ENCODE measurements around the gene PPP1R14B.

PPP1R14B gene

DNA sequence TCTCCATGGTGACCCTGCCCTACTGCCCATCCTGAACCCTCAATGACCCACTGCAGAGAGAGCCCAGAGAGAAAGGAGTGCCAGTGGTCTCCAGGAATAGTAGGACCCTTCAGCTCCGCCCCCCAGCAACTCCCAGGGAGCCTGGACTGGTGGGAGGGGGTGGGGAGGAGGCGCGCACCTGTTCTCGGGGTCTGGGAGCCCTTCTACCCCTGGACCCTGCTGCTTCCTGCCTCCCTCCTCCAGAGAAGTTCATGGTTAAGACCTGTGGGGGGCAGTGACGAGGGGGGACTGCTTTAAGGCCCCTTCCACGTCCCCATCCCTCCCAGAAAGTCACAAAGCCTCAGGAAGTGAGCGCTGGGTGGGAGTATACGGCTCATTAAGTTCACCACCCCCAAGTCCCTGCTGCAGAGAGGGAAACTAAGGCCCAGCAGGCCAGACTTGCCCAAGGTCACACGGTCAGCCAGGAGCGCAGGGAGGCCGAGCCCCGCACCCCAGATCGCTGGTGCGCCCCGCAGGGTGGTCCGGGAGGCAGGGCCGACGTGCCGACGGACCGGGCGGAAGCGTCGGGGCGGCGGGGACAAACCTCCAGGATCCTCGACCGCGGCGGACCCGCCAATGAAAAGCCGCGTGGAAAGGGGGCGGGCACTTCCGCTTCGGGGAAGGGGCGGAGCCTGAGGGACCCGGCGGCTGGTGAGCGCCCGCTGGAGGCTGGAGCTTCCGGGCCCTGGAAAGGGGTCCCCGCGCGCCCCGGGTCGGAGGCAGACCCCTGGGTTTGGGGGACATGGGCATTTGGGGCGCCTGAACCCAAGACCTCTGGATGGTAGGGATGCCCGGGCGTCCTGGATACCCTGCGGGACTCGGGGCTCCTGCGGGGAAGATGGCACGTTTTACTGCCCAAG, 20.9 kb downstream of the PPP1R14B start, which contains the start of the genes NUDT22 and TRPT1:
Gene NUDT22 (plus strand): TSS at position 667 of the 899 bp plus-strand sequence. CDS start 379 bp downstream, outside the sequence.
Gene TRPT1 (minus strand): TSS at position 579 of the 899 bp plus-strand sequence. CDS start 326 bp downstream, at position 253.
- H3K27ac Mint-ChIP-seq: peak within 1 kb of the TSS; percentile 86
- H3K4me1 Mint-ChIP-seq (ENCODE audit: low read depth): peaks cover 21% of the 10 kb centered on the region
- no peaks in the 10 kb centered on the region for H3K36me3 Mint-ChIP-seq
- no peaks in the 10 kb centered on the region for H3K9me3 Mint-ChIP-seq (ENCODE audit: low read depth)
- H3K27me3 Mint-ChIP-seq: no peaks in the 10 kb centered on the region
- peak within 1 kb of the TSS; percentile 88 for H3K4me3 Mint-ChIP-seq

DNA sequence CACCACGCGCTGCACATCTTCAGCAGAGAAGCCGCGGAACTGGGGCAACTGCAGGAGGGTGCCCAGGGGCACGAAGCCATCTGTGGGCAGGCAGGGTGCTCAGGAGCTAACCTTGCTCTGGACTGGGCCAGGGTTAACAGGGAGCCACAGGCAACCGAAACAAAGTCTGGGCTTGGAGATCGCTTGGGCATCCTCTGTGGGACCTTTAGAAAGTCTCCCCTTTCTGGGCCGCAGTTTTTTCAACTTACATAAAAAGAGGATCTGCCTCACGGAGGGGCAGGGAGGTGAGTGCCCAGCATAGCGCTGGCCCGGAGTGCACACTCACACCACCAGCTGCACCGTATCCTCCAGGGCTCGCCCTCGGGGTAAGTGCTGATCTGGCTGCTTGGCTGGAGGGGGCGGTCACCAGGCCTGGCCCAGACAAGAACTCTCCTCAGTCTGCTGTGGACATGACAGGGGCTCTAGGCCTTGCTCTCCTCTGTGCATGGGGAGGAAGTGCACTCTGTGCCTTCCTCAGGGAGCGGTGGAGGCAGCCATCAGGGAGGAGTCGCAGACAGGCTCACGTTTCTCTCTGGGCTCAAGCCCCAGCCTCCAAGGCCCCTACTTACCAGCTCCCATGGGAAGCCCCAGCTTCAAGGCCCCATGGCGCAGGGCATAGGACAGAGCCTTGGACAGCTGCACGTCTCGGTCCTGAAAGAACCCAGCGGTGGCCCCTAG, 21.7 kb downstream of the PPP1R14B start:
- Mint-ChIP-seq H3K4me3 (peak overlapping the region; percentile 88), H3K27me3 (no peaks in the 10 kb centered on the region), H3K36me3 (no peaks in the 10 kb centered on the region), H3K9me3 (ENCODE audit: low read depth) (no peaks in the 10 kb centered on the region), H3K27ac (no peak overlapping the region), H3K4me1 (ENCODE audit: low read depth) (peaks cover 20% of the 10 kb centered on the region)

DNA sequence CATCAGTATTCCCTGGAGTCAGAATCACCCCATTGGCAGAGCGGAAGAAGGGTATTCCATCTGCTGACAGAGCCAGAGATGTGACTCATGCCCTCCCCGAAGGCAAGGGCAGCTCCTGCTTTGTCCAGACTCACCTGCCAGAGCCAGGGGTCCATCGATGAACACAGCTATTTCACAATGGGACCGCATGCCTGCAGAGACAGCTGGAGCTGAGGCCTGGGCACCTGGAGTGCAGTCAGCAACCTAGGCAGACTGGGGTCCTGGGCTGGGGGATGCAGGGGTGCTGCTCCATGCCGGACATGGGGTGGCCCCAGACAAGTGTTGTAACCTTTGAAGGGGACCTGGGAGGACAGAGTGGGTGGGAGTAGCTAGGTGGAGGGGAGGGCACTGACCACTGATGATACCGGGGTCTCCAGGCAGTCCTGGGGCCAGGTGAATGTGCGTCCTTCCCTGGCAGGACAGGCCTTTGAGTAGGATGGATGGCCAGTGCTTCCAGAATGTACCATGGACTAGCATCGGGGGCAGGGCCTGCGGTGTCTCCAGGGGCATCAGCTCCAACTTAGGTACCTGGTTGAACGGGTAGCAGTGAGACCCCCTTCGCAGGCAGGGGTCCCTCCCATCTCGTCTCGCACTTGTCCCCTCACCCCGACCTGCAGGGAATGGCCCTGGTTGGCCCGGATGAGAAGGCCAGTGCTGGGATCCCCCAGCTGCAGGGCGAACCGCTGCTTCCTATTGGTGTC, 22.4 kb downstream of the PPP1R14B start:
- Mint-ChIP-seq H3K9me3 (ENCODE audit: low read depth) (no peaks in the 10 kb centered on the region), H3K27me3 (no peaks in the 10 kb centered on the region), H3K36me3 (no peaks in the 10 kb centered on the region), H3K4me3 (peak overlapping the region; percentile 88), H3K4me1 (ENCODE audit: low read depth) (peaks cover 12% of the 10 kb centered on the region), H3K27ac (no peak overlapping the region)

DNA sequence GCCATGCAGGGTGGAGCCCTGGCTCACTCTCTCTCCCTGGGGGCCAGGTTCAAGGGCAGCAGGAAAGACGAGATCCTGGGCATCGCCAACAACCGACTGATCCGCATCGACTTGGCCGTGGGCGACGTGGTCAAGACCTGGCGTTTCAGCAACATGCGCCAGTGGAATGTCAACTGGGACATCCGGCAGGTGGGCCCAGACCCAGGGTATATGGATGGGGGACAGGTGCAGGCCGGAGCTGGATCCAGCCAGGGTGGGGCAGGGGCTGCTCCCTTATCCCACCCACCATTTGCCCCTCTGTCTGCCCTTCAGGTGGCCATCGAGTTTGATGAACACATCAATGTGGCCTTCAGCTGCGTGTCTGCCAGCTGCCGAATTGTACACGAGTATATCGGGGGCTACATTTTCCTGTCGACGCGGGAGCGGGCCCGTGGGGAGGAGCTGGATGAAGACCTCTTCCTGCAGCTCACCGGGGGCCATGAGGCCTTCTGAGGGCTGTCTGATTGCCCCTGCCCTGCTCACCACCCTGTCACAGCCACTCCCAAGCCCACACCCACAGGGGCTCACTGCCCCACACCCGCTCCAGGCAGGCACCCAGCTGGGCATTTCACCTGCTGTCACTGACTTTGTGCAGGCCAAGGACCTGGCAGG, 23.6 kb downstream of the PPP1R14B start:
- H3K36me3 Mint-ChIP-seq: no peaks in the 10 kb centered on the region
- H3K27me3 Mint-ChIP-seq: no peaks in the 10 kb centered on the region
- peaks cover 10% of the 10 kb centered on the region for H3K4me1 Mint-ChIP-seq (ENCODE audit: low read depth)
- H3K9me3 Mint-ChIP-seq (ENCODE audit: low read depth): no peaks in the 10 kb centered on the region
- H3K4me3 Mint-ChIP-seq: no peak overlapping the region
- H3K27ac Mint-ChIP-seq: no peak overlapping the region

DNA sequence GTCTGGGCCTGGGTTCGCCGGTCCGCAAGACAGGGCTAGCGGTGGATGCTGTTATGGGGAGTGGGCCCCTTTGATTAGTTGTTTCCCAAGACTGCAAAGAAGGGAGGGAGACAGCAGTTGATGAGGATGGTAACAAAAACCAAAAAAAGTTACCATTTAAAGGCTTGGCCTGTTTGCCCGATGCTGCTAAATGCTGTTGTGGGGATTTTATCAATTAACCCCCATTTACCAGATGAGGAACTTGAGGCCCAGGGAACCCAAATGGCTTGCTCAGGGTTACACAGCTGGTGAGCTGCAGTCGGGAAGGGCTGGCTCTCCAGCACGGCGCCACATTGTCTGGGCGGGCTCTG, 24.1 kb downstream of the PPP1R14B start:
- no peak overlapping the region for H3K4me3 Mint-ChIP-seq
- no peaks in the 10 kb centered on the region for H3K9me3 Mint-ChIP-seq (ENCODE audit: low read depth)
- H3K36me3 Mint-ChIP-seq: no peaks in the 10 kb centered on the region
- H3K27me3 Mint-ChIP-seq: no peaks in the 10 kb centered on the region
- peaks cover 9% of the 10 kb centered on the region for H3K4me1 Mint-ChIP-seq (ENCODE audit: low read depth)
- H3K27ac Mint-ChIP-seq: no peak overlapping the region

DNA sequence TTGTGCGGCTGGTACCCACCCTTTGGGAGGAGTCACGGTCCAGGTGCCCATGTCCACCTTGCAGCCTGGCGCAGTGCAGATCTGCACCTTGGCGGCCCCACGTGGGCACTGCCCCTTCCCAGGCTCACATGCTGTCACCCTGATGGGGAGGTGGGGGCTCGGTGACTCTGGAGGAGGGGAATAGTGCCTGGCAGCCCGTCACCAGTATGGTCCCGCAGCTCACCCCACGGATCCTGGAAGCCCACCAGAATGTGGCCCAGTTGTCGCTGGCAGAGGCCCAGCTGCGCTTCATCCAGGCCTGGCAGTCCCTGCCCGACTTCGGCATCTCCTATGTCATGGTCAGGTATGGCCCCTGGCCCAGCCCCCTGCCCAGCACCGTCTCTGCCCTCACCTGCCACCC, 25.9 kb downstream of the PPP1R14B start:
- H3K27ac Mint-ChIP-seq: no peak overlapping the region
- no peaks in the 10 kb centered on the region for H3K9me3 Mint-ChIP-seq (ENCODE audit: low read depth)
- peaks cover 6% of the 10 kb centered on the region for H3K4me1 Mint-ChIP-seq (ENCODE audit: low read depth)
- no peaks in the 10 kb centered on the region for H3K36me3 Mint-ChIP-seq
- H3K27me3 Mint-ChIP-seq: no peaks in the 10 kb centered on the region
- H3K4me3 Mint-ChIP-seq: no peak overlapping the region

DNA sequence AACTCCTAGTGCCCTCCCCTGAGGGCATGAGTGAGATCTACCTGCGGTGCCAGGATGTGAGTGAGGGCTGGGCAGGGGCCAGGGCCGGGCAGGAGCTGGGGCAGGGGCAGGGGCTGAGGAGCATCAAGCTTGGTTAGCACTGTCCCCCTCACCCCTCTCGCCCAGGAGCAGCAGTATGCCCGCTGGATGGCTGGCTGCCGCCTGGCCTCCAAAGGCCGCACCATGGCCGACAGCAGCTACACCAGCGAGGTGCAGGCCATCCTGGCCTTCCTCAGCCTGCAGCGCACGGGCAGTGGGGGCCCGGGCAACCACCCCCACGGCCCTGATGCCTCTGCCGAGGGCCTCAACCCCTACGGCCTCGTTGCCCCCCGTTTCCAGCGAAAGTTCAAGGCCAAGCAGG, 26.5 kb downstream of the PPP1R14B start:
- no peaks in the 10 kb centered on the region for H3K27me3 Mint-ChIP-seq
- H3K4me3 Mint-ChIP-seq: no peak overlapping the region
- no peaks in the 10 kb centered on the region for H3K9me3 Mint-ChIP-seq (ENCODE audit: low read depth)
- peaks cover 7% of the 10 kb centered on the region for H3K4me1 Mint-ChIP-seq (ENCODE audit: low read depth)
- H3K36me3 Mint-ChIP-seq: no peaks in the 10 kb centered on the region
- no peak overlapping the region for H3K27ac Mint-ChIP-seq

DNA sequence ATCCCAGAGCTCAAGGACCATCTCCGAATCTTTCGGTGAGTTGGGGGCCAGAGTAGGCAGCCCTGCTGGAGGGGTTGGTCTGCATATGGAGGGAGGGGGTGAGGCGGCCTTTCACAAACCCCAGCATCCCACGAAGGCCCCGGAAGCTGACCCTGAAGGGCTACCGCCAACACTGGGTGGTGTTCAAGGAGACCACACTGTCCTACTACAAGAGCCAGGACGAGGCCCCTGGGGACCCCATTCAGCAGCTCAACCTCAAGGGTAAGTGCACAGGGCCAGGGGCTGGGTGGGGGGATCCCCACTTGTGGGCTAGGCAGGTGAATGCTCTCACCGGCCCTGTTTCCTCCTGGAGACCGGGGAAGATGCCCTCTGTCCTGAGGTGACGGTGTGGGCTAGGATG, 27.0 kb downstream of the PPP1R14B start:
- Mint-ChIP-seq H3K4me3 (no peak overlapping the region), H3K36me3 (no peaks in the 10 kb centered on the region), H3K27me3 (no peaks in the 10 kb centered on the region), H3K4me1 (ENCODE audit: low read depth) (peaks cover 8% of the 10 kb centered on the region), H3K9me3 (ENCODE audit: low read depth) (no peaks in the 10 kb centered on the region), H3K27ac (no peak overlapping the region)

DNA sequence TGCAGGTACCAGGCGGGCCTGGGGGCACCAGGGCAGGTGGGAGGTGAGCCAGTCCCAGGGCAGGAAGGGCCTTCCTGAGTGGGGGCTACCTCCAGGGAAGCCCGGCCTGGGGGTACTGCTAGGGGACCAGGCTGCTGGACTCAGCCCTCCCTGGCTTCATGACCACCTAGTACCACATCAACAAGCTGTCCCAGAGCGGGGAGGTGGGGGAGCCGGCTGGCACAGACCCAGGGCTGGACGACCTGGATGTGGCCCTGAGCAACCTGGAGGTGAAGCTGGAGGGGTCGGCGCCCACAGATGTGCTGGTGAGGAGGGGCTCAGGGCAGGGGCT, 27.4 kb downstream of the PPP1R14B start:
- no peaks in the 10 kb centered on the region for H3K9me3 Mint-ChIP-seq (ENCODE audit: low read depth)
- H3K27me3 Mint-ChIP-seq: no peaks in the 10 kb centered on the region
- no peak overlapping the region for H3K27ac Mint-ChIP-seq
- peaks cover 8% of the 10 kb centered on the region for H3K4me1 Mint-ChIP-seq (ENCODE audit: low read depth)
- no peak overlapping the region for H3K4me3 Mint-ChIP-seq
- H3K36me3 Mint-ChIP-seq: no peaks in the 10 kb centered on the region

DNA sequence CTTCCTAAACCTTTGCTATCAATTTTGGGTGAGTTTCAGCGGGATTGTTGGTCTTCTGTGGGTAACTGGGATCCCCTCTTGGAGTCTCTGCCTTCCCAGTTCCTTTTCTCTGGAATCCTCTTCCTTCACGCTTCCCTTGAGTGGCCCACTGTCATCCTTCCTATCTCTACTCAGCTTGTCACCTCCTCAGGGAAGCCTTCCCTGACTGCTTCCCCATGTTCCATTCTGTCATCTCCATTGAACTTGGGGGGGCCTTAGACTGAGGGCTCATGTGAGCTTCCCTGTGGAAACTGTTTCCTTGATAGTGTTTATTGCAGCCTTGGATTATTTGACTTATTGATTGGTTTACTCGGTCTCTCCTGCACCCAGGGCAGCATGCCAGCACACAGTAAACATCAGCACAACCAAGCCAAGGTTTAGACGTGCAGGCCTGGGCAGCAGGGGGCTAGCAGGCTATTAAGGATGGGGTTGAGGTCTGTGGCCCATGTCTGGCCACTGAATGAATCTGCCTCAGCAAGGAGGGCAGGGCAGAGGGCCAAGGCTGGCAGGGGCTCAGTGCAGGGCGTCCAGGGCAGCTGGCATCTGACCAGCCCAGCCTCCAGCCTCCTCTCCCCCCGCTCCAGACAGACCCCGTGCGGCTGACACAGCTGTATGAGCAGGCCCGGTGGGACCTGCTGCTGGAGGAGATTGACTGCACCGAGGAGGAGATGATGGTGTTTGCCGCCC, 28.0 kb downstream of the PPP1R14B start:
- H3K27me3 Mint-ChIP-seq: no peaks in the 10 kb centered on the region
- peaks cover 2% of the 10 kb centered on the region for H3K36me3 Mint-ChIP-seq
- no peak overlapping the region for H3K4me3 Mint-ChIP-seq
- H3K9me3 Mint-ChIP-seq (ENCODE audit: low read depth): no peaks in the 10 kb centered on the region
- H3K27ac Mint-ChIP-seq: peak overlapping the region; percentile 41
- peaks cover 11% of the 10 kb centered on the region for H3K4me1 Mint-ChIP-seq (ENCODE audit: low read depth)

DNA sequence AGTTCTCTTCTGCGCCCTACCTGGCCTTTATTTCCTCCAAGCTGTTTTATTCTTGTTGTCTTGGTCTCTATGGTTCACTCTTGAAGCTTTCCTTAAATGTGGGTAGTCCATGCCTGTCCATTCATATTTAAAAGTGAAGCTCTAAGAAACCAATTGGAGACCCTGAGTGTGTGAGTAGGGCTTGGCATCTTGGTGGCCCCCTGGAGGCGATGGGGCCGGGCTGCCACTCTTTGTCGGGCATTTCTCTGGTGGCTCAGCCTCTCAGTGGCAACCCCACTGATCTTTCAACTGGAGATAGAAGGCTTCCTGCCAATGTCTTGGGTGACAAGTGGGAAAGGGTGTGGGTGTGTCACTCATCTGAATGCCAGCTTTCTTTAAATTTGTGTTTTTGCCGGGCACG, 29.9 kb downstream of the PPP1R14B start:
- H3K9me3 Mint-ChIP-seq (ENCODE audit: low read depth): no peaks in the 10 kb centered on the region
- peaks cover 18% of the 10 kb centered on the region for H3K4me1 Mint-ChIP-seq (ENCODE audit: low read depth)
- H3K36me3 Mint-ChIP-seq: peaks cover 2% of the 10 kb centered on the region
- no peak overlapping the region for H3K27ac Mint-ChIP-seq
- no peaks in the 10 kb centered on the region for H3K27me3 Mint-ChIP-seq
- H3K4me3 Mint-ChIP-seq: no peak overlapping the region

DNA sequence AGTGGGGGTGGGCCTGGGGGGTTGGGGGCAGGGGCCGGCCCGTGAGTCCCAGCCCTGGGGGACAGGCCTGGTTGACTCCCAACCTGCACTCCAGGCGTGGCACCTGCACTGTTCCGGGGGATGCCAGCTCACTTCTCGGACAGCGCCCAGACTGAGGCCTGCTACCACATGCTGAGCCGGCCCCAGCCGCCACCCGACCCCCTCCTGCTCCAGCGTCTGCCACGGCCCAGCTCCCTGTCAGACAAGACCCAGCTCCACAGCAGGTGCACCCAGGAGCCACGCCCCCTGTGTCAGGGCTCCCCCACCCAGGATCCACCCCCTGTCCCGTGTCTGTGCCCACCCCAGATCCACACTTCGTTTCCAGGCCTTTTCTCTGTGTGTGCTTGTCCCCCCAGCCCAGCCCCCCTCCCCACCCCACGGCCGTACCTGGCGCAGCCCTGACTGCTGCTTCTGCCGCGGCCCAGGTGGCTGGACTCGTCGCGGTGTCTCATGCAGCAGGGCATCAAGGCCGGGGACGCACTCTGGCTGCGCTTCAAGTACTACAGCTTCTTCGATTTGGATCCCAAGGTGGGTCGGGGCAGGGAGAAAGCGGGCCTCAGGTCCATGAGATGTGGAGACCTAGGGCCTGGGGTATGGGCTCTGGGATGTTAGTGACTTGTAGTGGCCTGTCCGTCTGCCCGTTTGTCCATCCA, 35.4 kb downstream of the PPP1R14B start:
- peaks cover 23% of the 10 kb centered on the region for H3K4me1 Mint-ChIP-seq (ENCODE audit: low read depth)
- no peaks in the 10 kb centered on the region for H3K9me3 Mint-ChIP-seq (ENCODE audit: low read depth)
- H3K27me3 Mint-ChIP-seq: no peaks in the 10 kb centered on the region
- H3K27ac Mint-ChIP-seq: no peak overlapping the region
- no peak overlapping the region for H3K4me3 Mint-ChIP-seq
- H3K36me3 Mint-ChIP-seq: peaks cover 2% of the 10 kb centered on the region

DNA sequence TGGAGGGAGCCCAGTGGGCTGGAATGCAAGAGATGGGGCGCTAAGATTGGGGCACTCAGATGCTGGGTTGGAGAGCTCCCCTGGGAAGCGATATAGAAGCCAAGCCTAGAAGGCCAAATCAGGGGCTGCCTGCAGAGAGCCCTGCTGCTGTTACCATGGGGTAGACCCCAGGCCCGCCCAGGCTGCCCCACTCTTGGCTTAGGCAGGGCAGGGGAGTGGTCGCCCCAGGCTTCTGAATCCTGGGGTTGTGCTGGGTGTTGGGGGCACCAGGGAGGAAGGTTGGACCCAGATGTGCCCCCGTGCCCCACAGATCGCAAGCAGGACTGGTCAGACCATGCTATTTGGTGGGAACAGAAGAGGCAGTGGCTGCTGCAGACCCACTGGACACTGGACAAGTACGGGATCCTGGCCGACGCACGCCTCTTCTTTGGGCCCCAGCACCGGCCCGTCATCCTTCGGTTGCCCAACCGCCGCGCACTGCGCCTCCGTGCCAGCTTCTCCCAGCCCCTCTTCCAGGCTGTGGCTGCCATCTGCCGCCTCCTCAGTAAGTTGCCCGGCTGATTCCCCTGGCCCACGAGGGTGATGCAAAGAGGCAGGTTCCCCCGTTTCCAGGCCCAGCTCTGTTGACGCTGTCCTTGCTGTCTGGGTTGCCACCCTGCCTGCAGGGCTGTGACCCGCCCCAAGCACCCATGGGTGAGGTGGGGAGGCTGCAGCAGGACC, 36.3 kb downstream of the PPP1R14B start:
- Mint-ChIP-seq H3K36me3 (peaks cover 2% of the 10 kb centered on the region), H3K4me1 (ENCODE audit: low read depth) (peaks cover 31% of the 10 kb centered on the region), H3K9me3 (ENCODE audit: low read depth) (no peaks in the 10 kb centered on the region), H3K27me3 (no peaks in the 10 kb centered on the region), H3K27ac (peak overlapping the region; percentile 46), H3K4me3 (no peak overlapping the region)

Measured in activated naive CD8-positive, alpha-beta T cell (primary cell).